IMR-90 (cell line): ENCODE results near the gene GAREM1. TPM values are rescaled to one million over a fixed set of nuclear protein-coding genes. Genes with fewer than 3 reads are reported as not detected.

ENCODE experiments used
- ATAC-seq: fragments of 200-7000 bp; cut with Tn5 transposase; 2 replicates; pipeline ENCODE4 v1.9.1; 2020; ENCODE audit warnings: low read depth, mild to moderate bottlenecking, moderate library complexity
- BruUV-seq: library from RNA; stranded (reverse); fragments of 400-500 nt; replicated peaks from 2 replicates; lab custom pipeline; 2021; lab: Mats Ljungman, UMichigan
- CTCF ChIA-PET: fragments of 300-600 bp; formaldehyde crosslinking; extraction: SDS; loops from one replicate; lab custom pipeline; 2021; ENCODE audit warnings: antibody characterized with exemption; lab: Yijun Ruan, JAX
- POLR2A ChIA-PET: fragments of 300-600 bp; sonication (Branson Sonifier 250); formaldehyde crosslinking; loops from one replicate; lab custom pipeline; 2022; ENCODE audit warnings: antibody characterized with exemption; ENCODE audit not compliant: unreplicated experiment; lab: Charles Lee
- DNase-seq: peaks from one replicate; pipeline ENCODE4 v3.0.0; 2013
- H2AFZ ChIP-seq: replicated peaks from 2 replicates; pipeline ENCODE3; 2013; ENCODE audit warnings: low read length, mild to moderate bottlenecking; ENCODE audit not compliant: poor library complexity
- H2AK5ac ChIP-seq: 2 replicates; pipeline ENCODE4 v1.6.1; 2013; ENCODE audit warnings: low read depth, low read length, inconsistent platforms
- H2AK9ac ChIP-seq: replicated peaks from 2 replicates; pipeline ENCODE3; 2013; ENCODE audit warnings: mild to moderate bottlenecking, low read depth, low read length, moderate library complexity; ENCODE audit not compliant: poor library complexity
- H2BK120ac ChIP-seq: 2 replicates; pipeline ENCODE4 v1.6.1; 2013; ENCODE audit warnings: low read depth, low read length, inconsistent platforms
- H2BK15ac ChIP-seq: 3 replicates; pipeline ENCODE4 v1.6.1; 2013; ENCODE audit warnings: low read depth, low read length, inconsistent platforms
- H2BK20ac ChIP-seq: 2 replicates; pipeline ENCODE4 v1.6.1; 2013; ENCODE audit warnings: low read depth, mild to moderate bottlenecking, inconsistent platforms, low read length, moderate library complexity
- H2BK5ac ChIP-seq: 2 replicates; pipeline ENCODE4 v1.6.1; 2013; ENCODE audit warnings: mild to moderate bottlenecking, low read depth, low read length, inconsistent platforms; ENCODE audit not compliant: poor library complexity, severe bottlenecking
- H3K14ac ChIP-seq: replicated peaks from 2 replicates; pipeline ENCODE4 v1.6.1; 2013; ENCODE audit warnings: low read depth, low read length, inconsistent platforms
- H3K18ac ChIP-seq: 2 replicates; pipeline ENCODE4 v1.6.1; 2013; ENCODE audit warnings: low read depth, low read length, control low read depth
- H3K23ac ChIP-seq: 2 replicates; pipeline ENCODE4 v1.6.1; 2013; ENCODE audit warnings: low read depth, low read length, inconsistent platforms
- H3K27ac ChIP-seq: 2 replicates; pipeline ENCODE4 v1.5.1; 2013; ENCODE audit warnings: mild to moderate bottlenecking, control low read depth, low read length; ENCODE audit not compliant: insufficient read depth
- H3K27me3 ChIP-seq: 2 replicates; pipeline ENCODE4 v1.6.1; 2013; ENCODE audit warnings: low read length; ENCODE audit not compliant: control insufficient read depth, insufficient read depth
- H3K36me3 ChIP-seq: 2 replicates; pipeline ENCODE4 v1.6.1; 2013; ENCODE audit warnings: low read length, mixed read lengths; ENCODE audit not compliant: control insufficient read depth, insufficient read depth
- H3K4ac ChIP-seq: 2 replicates; pipeline ENCODE4 v1.6.1; 2013; ENCODE audit warnings: low read depth, low read length, inconsistent platforms
- H3K4me1 ChIP-seq: 2 replicates; pipeline ENCODE4 v1.6.1; 2013; ENCODE audit warnings: low read length, mixed read lengths; ENCODE audit not compliant: control insufficient read depth, insufficient read depth
- H3K4me2 ChIP-seq: 2 replicates; pipeline ENCODE4 v1.6.1; 2013; ENCODE audit warnings: low read depth, mild to moderate bottlenecking, control low read depth, low read length, moderate library complexity
- H3K4me3 ChIP-seq: 2 replicates; pipeline ENCODE4 v1.5.1; 2013; ENCODE audit warnings: low read depth, mild to moderate bottlenecking, control low read depth, low read length, moderate library complexity; ENCODE audit not compliant: insufficient read depth
- H3K56ac ChIP-seq: 2 replicates; pipeline ENCODE4 v1.6.1; 2013; ENCODE audit warnings: low read length, inconsistent platforms; ENCODE audit not compliant: insufficient read depth; ENCODE audit errors: extremely low read depth
- H3K79me1 ChIP-seq, 2 experiments: 2 replicates each; pipeline ENCODE4 v1.6.1; 2013; ENCODE audit warnings: low read length in 2 of 2, inconsistent platforms in 1 of 2, low read depth in 1 of 2
- H3K9ac ChIP-seq: 2 replicates; pipeline ENCODE4 v1.6.1; 2013; ENCODE audit warnings: low read depth, low read length, control low read depth
- H3K9me1 ChIP-seq: 2 replicates; pipeline ENCODE4 v1.6.1; 2013; ENCODE audit warnings: low read length, inconsistent platforms; ENCODE audit not compliant: insufficient read depth
- H3K9me3 ChIP-seq: 2 replicates; pipeline ENCODE4 v1.6.1; 2013; ENCODE audit warnings: low read length; ENCODE audit not compliant: control insufficient read depth, insufficient read depth
- H4K20me1 ChIP-seq: 2 replicates; pipeline ENCODE4 v1.6.1; 2013; ENCODE audit warnings: low read length, inconsistent platforms; ENCODE audit not compliant: insufficient read depth
- H4K5ac ChIP-seq: 2 replicates; pipeline ENCODE4 v1.6.1; 2013; ENCODE audit warnings: mild to moderate bottlenecking, low read depth, low read length, control low read depth
- H4K8ac ChIP-seq, 2 experiments: 2 replicates each; pipeline ENCODE4 v1.6.1; 2013; ENCODE audit warnings: low read depth in 2 of 2, low read length in 2 of 2, control low read depth in 1 of 2, inconsistent platforms in 1 of 2
- H4K91ac ChIP-seq: 2 replicates; pipeline ENCODE4 v1.6.1; 2013; ENCODE audit warnings: low read depth, low read length, inconsistent platforms; ENCODE audit not compliant: insufficient read depth
- CEBPB ChIP-seq: IDR thresholded peaks from 2 replicates; pipeline ENCODE4 v1.6.1; 2012; ENCODE audit warnings: low read depth, low read length, improper control_type of control experiment
- CHD1 ChIP-seq: IDR thresholded peaks from 2 replicates; pipeline ENCODE4 v1.6.1; 2012; ENCODE audit warnings: low read depth, low read length, improper control_type of control experiment
- CTCF ChIP-seq: conservative IDR thresholded peaks from 2 replicates; pipeline ENCODE4 v1.5.1; 2012; ENCODE audit warnings: mild to moderate bottlenecking, low read depth, low read length, improper control_type of control experiment
- ELK1 ChIP-seq: fragments of 150-350 bp; IDR thresholded peaks from 2 replicates; pipeline ENCODE4 v1.6.1; 2016; ENCODE audit warnings: low read depth, mild to moderate bottlenecking, low read length, moderate library complexity, borderline replicate concordance
- MAFK ChIP-seq: IDR thresholded peaks from 2 replicates; pipeline ENCODE4 v1.6.1; 2012; ENCODE audit warnings: low read depth, low read length, improper control_type of control experiment
- NFE2L2 ChIP-seq: fragments of 150-350 bp; IDR thresholded peaks from 2 replicates; pipeline ENCODE4 v1.6.1; 2016; ENCODE audit warnings: low read depth, mild to moderate bottlenecking, low read length
- POLR2A ChIP-seq: IDR thresholded peaks from 2 replicates; pipeline ENCODE4 v1.6.1; 2012; ENCODE audit warnings: mild to moderate bottlenecking, low read depth, low read length
- RCOR1 ChIP-seq: IDR thresholded peaks from 2 replicates; pipeline ENCODE4 v1.6.1; 2012; ENCODE audit warnings: mild to moderate bottlenecking, low read length, improper control_type of control experiment; ENCODE audit not compliant: insufficient replicate concordance
- SMC3 ChIP-seq: fragments of 150-350 bp; IDR thresholded peaks from 2 replicates; pipeline ENCODE4 v1.6.1; 2016; ENCODE audit warnings: low read depth, mild to moderate bottlenecking, antibody characterized with exemption, low read length, moderate library complexity
- WGBS, 2 experiments: methylation state at CpG; one replicate each; pipeline versions ENCODE4 v1.1.5 to v1.1.7; 2013; ENCODE audit warnings: missing lambda C conversion rate in 2 of 2; ENCODE audit not compliant: insufficient read length in 1 of 2; ENCODE audit errors: extremely low coverage in 2 of 2; 5-methylcytosine and 5-hydroxymethylcytosine counted together
- dilution Hi-C: fragments of 300-500 bp; cut with HindIII; formaldehyde crosslinking; loops from one replicate; pipeline ENCODE4 v1.14.3; 2018; ENCODE audit warnings: low sequenced_read_pairs; ENCODE audit not compliant: unreplicated experiment
- in situ Hi-C: fragments of 300-500 bp; cut with MboI; formaldehyde crosslinking; loops from 3 replicates; pipeline ENCODE4 v1.14.3; 2019; ENCODE audit warnings: low sequenced_read_pairs, inconsistent platforms, mixed read lengths
- intact Hi-C: fragments of 100-400 bp; cut with micrococcal nuclease; formaldehyde crosslinking; loops from 2 replicates; pipeline ENCODE4 v1.10.0; 2022
- polyA plus RNA-seq, 3 experiments: library from polyadenylated mRNA; depleted of rRNA; stranded (reverse); fragments of >200 nt; gene quantifications; 2 replicates each; pipeline ENCODE4 v1.2.3, GENCODE V29; 2012; ENCODE audit warnings: low replicate concordance in 1 of 3
- total RNA-seq: library from RNA; depleted of rRNA; stranded (reverse); fragments of >200 nt; gene quantifications from 2 replicates; pipeline ENCODE4 v1.2.3, GENCODE V29; 2012

Gene GAREM1
- total and polyA plus RNA-seq, 2 of the 4 experiments (the other 2 are of a cell fraction): 1.4 to 2.3 TPM

- ATAC-seq (no peak), DNase-seq (no peak)
- TF ChIP-seq RCOR1 (no peak), CEBPB (no peak), POLR2A (no peak), NFE2L2 (no peak), SMC3 (no peak), MAFK (no peak), CHD1 (no peak), CTCF (no peak), ELK1 (no peak)
- CTCF ChIA-PET: no interaction called here
- Histone ChIP-seq H3K9me1 (no peaks in the 10 kb centered on the region), H3K27me3 (no peaks in the 10 kb centered on the region), H3K79me1 (no peaks in the 10 kb centered on the region), H2BK15ac (no peak overlapping the region), H2AFZ (no peak overlapping the region), H2BK120ac (no peak overlapping the region; the same call in 1 of the 2 replicates), H3K9ac (no peak overlapping the region), H4K91ac (no peak overlapping the region), H3K4me2 (no peak overlapping the region), H3K56ac (no peak overlapping the region), H2AK9ac (no peak overlapping the region), H3K9me3 (no peaks in the 10 kb centered on the region), H3K23ac (no peak overlapping the region), H3K4ac (no peak overlapping the region), H3K27ac (no peak overlapping the region), H3K14ac (no peak overlapping the region), H3K18ac (no peak overlapping the region), H3K4me3 (no peak overlapping the region), H3K36me3 (no peaks in the 10 kb centered on the region), H2BK5ac (no peak overlapping the region), H2AK5ac (no peak overlapping the region), H3K4me1 (no peaks in the 10 kb centered on the region; the same call in 1 of the 2 replicates), H2BK20ac (no peak overlapping the region), H4K8ac (no peak overlapping the region), H4K5ac (no peak overlapping the region), H4K20me1 (no peaks in the 10 kb centered on the region)
- WGBS, 2 experiments: no CpG with 5 or more reads among the region's 1 CpG
- BruUV-seq: no TSS peak
- intact Hi-C loops (loop anchor here (1.0 to 5.0 kb wide), 3 partner anchors 8 to 42 kb away; no protein-coding TSS in a partner anchor), dilution Hi-C loops (no loop called here), in situ Hi-C loops (no loop called here)
- POLR2A ChIA-PET: no interaction called here
Measured at GRCh38 chr18:32424696-32425095, 46.0 kb downstream of the GAREM1 start.
